Epithelial cell of proximal tubule (primary cell): ENCODE results near the gene MTCL1. TPM values are rescaled to one million over a fixed set of nuclear protein-coding genes. Genes with fewer than 3 reads are reported as not detected.
A peak's percentile ranks its signal among the peaks of the same experiment; 100 is the strongest.

ENCODE experiments used
- DNase-seq: peaks from one replicate; pipeline ENCODE4 v3.0.0-alpha.2; 2011; ENCODE audit warnings: low read depth
- H3K4me3 ChIP-seq: 2 replicates; pipeline ENCODE4 v1.5.1; 2011; ENCODE audit warnings: low read depth, mild to moderate bottlenecking, low read length
- CTCF ChIP-seq: conservative IDR thresholded peaks from 2 replicates; pipeline ENCODE4 v1.5.1; 2012; ENCODE audit warnings: low read depth, mild to moderate bottlenecking, low read length
- total RNA-seq: library from RNA; depleted of rRNA; stranded (reverse); fragments of >200 nt; gene quantifications from 2 replicates; pipeline ENCODE4 v1.2.3, GENCODE V29; 2015

Gene MTCL1
- total RNA-seq, 1 donor from 2014 or later = 60.1 TPM

GRCh38 chr18:8800445-8800844 is 95.1 kb downstream of the MTCL1 start:
- peak; percentile 100 for DNase-seq
- no peak for TF ChIP-seq CTCF
- peak overlapping the region; percentile 24 for H3K4me3 ChIP-seq

- TF ChIP-seq CTCF = no peak
- no peak for DNase-seq
- H3K4me3 ChIP-seq = no peak overlapping the region
Observed at GRCh38 chr18:8800876-8801262, 95.5 kb downstream of the MTCL1 start.

DNA sequence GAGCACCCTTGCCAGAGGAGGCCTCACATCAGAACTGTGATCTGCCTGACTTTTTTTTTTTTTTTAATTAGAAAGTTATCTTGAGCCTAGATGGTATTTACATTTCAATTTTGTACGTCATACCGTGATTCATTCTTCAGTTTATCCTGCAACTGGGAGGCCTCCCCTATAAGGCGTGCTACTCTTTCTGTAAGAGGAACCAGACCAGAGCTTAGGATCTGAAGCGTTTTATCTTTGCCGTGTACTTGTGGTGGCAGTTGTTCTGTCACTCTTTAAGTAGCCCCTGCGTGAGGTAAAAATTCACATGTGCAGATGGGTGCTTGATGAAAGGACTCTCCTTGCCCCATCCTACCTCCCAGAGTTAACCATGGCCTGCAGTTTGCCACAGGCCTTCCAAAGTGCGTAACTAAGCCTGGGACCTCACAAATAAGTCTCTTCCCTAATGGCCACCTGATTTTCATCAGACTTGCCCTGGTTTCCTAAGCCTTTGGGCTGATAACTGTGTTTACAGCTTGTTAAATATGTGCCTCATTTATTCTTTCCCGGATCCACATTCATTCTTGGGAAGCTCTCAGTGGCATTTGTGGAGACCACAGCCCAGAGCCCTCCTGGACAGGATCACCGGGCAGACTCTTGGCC is 96.0 kb downstream of the MTCL1 start:
- no peak for TF ChIP-seq CTCF
- no peak for DNase-seq
- H3K4me3 ChIP-seq = no peak overlapping the region

DNA sequence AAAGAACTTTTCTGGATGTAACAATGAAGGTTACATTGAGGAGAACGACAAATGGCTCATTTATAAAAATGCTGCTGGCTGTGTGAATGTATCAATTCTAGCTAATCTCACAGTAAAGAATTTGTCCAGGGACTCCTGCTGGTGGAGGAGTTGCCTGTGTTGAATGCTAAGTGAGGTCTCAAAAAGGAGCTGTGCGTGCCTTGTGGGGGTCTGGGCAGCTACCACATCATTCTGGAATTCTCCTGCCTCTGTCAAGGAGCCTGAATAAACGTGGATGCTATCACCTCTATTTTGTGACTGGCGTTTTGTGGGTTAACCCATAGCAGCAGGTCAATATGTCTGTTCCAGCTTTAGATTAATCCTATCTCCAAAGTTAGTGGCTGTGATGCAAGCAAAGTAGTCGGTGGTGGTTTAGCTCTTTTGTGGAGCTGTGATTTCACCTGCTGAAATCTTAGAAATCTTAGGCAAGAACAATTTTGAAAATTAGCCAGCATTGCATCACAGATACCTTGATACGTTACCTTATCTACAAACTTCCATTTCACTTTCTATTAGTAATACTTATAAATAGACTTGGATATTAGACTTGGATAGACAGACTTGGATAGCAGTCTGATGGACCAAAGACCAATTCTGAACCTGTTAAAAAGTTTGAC is 96.8 kb downstream of the MTCL1 start:
- no peak for DNase-seq
- TF ChIP-seq CTCF = no peak
- no peak overlapping the region for H3K4me3 ChIP-seq

DNA sequence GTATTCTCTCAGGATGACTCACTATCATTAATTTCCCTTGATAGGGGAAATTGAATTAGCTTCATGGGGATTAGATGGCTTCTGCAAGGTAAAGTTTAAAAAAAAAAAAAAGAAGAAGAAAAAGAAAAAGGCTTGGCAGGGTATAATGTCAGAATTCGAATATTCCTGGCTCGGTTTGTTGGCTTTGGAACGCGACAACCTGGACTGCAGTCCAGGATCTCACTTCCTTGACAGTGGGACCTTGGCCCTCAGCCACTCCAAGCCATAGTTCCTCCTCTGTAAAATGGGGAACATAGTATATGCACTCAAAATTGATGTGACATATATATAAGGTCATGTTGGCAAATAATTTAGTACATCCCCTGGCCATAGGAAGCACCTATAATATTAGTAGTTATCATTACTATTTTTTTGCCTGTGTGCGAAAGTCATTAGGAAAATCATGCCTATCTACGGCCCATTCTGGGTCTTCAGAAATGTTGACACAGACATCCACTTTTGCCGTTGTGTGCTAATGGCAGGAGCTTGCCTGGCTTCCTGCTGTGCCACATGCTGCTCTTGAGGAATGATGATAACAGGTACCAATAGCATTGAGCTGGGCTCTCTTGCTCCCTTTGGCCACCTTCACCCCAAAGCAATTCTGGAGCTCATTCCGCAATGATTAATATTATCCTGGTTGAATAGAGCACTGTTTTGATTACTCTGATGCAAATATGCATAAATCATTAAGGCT is 97.9 kb downstream of the MTCL1 start:
- no peak for TF ChIP-seq CTCF
- H3K4me3 ChIP-seq = no peak overlapping the region
- DNase-seq = no peak

GRCh38 chr18:8803957-8804356 is 98.6 kb downstream of the MTCL1 start:
- TF ChIP-seq CTCF = no peak
- no peak overlapping the region for H3K4me3 ChIP-seq
- no peak for DNase-seq
